ENCODE data around the gene FOXO6.

Gene FOXO6

DNA sequence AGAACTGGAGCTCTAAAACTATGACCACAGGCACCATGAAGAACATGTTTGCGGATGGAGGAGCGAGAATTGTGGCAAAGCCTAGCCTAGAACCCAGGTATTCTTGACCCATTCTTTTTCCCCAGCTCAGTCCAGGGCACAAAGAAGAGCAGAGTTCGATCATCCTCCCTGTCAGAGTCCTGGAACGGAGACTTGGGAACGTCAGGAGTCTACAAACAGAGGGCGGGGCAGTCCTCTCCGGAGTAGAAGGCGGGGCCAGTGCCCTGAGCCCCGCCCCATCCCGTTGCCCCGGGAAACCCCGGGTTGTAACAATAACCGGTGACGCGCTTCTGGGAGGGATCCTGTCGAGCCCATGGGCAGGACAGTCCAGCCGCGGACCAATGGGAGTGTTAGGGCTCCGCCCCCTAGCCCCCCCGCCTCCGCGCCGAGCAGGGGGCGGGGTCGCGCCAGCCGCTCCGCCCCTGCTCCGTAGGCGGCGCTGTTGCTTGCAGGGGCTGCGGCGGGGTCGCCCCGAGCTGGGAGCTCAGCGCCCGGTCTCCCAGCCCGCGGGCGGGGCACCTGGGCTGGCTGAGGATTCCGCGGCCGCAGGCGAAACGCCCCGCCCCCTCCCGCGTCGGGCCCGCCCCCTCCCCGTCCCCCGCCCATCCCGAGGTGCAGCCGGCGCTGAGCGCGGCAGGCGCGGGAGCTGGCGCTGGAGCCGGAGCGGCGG, at the start of gene FOXO6:
Gene FOXO6, plus strand, starts transcription at position 649 of the 709 bp plus-strand sequence.
- peak; percentile 98 for DNase-seq

DNA sequence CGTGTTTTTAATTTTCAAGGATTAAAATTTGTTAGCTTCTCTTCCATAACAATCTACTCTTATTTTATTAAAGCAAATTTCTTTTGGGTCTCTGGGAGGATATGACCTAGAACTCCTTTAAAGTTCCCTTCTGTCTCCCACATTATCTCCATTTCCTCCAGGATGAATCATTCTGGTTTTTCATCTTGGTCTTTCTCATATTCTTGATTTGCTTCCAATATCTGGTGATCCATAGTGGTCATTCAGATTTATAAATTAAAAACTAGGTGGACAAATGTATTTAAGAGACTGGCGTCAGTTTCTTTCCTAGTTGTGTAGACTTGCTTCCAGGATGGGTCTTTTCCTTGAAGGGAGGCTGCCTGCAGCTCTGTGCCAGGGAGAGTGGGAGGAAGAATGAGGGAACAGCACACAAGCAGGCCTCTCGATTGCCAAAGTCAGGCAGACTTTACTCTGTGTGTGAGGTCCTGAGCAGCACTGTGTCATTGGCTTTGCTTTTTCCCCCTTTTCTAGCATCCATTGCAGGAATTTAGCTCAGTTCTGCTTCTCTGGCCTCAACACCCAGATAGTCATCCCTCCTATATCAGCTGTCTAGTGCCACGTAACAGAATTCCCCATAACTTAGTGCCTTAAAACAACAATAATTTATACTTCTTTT, 48.1 kb upstream of the FOXO6 start:
- no peak for DNase-seq

DNA sequence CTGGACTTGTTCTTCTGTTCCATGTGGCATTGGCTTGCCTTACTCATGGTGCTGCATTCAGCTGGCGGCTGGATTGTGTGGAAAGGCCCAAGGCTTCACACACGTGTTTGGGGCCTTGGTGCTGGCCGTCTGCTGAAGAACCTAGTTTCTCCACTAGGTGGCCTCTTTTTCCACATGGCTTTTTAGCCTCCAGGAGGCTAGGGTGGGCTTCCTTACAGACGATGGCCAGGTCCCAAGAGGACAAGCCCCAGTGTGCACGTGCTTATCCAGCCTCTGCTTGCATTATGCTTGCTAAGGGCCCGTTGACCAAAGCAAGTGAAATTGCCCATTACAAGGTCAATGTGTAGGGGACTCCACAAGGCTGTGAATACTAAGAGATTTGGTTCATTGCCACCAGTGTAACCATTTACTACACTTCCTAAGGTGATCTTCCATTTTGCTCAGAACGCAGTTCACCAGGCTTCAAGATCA, 47.5 kb upstream of the FOXO6 start:
- no peak for DNase-seq

DNA sequence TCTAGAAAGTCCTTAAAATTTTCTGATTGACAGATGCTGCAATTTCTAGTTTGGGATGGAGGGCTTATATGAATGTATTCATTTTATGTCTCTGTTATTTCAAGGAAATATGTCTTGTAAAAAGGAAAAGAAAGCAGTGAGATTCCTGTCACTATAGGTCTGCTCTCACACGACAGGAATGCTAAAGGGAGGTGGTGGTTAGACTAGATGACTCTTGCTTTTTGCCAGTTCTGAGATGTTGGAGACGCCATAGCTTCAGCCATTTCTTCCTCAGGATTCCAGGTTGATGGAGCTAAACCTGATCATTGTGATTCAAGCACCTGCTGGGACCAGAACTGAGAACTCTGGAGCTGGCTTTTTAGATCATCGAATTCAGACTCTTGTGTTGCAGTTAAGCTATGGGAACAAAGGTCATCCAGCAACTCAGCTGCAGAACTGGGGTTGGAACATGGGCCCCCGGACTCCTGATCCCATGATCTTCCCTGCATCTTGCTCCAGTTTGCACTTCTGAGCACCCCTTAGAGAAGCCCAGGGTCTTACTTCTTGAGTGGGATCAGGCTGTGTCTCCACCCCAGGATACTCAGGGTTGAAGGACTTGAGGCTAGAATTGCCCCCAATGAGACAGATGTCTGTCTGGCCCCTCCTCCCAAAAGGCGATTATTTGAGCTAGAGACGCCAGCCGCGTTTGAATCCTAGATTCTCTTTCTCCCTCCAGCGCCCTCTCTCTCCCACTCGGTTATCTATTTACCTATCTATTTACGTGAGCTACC, 46.7 kb upstream of the FOXO6 start:
- DNase-seq, result no peak

DNA sequence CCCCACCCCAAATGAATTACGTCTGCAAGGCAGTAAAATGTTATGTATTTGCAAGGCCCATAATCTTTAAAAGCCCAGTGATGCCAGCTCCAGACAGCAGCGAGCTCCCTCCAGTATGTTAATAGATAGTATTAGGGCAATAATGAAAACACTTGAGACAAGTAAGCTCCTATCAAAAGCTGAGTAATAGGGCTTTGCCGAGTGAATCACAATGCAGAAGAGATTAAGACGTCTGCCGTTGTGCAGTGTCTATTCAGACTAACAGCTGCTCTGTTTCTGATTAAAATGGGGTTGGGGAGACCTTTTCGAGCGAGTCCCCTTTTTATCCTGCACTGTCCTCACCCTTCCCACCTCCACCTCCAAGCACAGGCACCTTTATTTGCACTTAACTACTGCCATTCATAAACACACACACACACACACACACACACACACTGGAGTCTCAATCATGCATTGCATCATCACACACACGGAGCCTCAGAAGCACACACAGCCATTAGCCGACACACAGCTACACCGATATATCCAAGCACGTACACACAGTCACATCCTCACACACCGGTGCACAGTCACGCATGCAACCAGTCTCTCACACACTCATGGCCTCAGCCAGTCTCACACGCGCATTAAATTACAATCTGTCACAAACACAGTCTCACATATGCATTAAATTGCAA, 46.0 kb upstream of the FOXO6 start:
- DNase-seq, result no peak

DNA sequence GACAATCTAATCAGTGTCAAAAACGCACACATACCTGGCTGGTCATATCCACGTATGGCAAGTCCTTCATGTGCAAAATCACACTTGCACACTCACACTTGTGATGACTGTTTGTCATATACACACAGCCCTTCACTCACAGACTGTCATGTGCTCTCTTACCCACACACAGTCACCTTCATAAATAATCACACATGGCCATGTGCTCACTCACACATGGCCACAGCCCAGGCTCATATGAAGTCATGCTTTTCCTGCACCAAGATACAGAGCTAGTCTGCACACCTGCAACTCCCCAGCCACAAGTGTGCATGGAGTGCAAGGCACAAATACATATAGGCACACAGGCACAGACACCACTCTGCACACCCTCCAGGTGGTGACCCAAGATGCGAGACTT, 45.4 kb upstream of the FOXO6 start:
- DNase-seq, result no peak

DNA sequence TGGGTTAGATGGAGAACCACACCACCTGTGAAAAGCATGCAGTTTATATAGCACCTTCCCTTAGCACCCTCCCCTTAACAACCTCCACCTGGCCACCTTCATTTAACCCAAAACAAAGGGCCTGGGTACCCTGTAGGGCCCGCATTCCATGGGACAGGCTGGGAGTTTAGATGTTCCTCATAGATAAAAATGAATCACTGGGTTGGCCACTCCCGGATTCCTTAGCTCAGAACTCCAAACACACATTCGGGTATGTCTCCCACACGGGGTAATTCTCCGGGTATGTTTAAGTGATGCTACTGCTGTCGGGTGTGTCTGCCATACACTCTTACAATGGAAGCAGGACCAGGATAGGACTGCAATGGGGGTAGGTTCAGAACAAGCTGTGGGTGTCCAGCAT, 43.9 kb upstream of the FOXO6 start:
- DNase-seq, result no peak

DNA sequence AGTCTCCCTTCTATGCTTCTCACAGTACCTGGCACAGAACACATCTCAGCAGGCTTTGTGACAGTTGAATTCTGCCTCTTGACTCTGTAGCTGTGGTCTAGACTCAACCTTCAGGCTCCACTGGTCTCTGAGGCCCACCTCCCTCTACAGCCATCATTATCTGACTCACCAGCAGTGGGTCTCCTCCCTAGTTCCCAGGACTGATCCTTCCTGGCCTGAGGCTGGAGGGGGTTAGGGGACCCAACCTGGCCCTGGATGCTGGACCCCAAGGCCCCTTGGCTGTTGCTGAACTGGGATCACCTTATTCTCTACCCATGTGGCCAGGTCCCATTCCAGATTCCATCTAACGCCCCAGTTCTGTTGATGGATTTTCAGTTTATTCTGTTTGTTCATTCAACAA, 43.1 kb upstream of the FOXO6 start:
- no peak for DNase-seq

DNA sequence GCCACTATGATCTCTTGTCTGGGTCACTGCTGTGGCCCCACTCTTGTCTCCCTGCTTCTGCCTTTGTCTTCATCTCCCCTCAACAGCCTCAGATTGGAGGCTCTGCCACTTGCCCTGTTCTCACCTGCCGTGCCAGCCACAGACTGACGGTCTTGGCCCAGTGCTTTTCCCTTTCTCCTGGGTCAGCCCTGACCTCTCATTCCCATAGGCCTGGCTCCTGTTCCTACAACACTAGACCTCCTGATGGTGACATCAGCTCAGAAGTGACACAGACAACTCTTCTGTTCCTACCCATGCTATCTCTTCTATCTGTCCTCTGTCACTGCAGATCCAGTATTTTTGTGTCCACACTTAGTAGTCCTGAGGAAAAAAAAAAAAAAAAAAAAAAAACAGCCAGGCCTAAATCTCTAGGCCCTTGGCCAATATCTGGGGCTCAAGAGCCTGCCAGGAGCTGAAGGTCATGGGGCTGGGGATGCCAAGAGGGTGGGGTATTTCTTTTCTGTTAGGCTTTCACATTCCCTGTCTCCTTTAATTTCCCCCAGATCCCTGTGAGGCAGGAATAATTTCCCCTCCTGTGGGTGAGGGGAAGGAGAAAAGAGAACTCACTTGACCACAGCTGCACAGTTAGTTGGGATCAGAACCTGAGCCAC, 42.0 kb upstream of the FOXO6 start:
- DNase-seq, result no peak

DNA sequence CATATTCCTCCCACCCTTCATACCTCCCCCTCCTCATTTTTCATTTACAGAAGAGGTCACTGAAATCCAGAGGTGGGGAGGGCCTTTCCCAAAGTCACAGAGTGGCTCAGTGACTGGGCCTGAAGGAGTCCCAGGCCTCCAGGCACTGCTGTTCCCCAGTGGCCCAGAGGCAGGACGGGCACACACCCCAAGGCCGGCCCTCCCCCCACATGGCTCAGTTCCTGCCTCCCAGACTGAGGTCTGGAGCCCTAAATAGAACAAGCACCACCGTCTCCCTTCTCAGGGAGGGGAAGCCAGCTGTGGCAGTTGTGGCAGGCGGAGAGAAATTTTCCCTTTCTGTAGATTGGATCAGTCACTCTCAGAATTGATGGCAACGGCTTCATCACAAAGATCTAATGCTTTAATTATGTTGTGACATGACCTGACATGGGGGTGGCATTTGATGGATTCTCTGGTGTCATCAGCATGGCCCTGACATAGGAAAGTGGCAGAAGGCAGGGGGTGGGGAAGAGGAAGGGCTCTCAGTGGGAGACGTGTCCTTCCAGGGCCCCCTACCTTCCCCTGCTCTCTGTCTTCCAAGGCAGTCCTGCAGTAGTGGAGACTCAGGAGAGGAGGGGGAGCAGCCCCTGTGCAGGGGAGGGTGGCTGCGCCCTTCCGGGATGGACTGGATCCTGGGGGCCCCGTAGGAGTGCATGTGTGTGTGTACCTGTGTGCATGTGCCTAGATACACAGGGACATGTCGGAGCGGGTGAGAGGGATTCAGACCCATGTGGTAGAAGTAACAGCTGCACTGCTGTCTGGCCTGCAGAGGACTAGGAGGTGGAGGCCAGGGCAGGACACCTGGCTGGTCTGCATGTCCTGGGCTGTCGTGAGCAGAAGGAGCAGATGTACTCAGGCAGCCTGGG, 41.2 kb upstream of the FOXO6 start:
- DNase-seq, result no peak

DNA sequence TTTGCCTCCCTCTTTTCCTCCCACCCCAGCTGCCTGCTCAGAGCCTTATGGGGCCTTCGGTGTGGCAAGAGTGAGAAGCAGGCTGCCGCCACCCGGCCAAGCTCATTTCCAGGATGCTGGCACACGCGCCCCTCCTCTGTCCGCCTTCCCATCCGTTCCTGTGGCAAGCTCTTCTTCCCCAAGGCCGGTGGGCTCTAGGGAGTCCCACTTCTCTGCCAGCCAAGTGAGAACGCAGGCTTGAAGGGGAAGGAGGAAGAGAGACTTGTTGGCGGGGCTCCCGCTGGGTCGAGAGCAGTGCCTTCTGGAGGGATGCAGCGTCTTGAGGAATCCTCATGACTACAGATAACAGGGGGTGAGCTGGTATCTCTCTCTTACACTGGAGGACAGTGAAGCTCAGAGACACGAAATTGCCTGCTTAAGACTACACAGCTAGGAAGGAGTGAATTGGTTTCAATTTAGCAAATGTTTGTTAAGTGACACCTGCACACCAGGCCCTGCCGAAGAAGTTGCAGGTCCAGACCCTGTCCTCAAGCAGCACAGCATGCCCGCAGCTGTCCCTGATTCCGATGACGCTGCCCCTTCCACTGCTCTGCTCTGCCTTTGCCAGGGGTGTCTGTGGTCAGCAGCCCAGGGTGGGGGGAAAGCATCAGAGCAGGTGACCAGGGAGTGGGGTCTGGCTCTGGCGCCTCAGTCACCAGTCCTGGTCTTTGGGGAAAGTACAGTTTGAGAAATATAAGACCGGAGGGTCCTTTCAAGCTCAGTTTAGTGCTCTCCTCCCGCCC, 40.1 kb upstream of the FOXO6 start:
- no peak for DNase-seq

DNA sequence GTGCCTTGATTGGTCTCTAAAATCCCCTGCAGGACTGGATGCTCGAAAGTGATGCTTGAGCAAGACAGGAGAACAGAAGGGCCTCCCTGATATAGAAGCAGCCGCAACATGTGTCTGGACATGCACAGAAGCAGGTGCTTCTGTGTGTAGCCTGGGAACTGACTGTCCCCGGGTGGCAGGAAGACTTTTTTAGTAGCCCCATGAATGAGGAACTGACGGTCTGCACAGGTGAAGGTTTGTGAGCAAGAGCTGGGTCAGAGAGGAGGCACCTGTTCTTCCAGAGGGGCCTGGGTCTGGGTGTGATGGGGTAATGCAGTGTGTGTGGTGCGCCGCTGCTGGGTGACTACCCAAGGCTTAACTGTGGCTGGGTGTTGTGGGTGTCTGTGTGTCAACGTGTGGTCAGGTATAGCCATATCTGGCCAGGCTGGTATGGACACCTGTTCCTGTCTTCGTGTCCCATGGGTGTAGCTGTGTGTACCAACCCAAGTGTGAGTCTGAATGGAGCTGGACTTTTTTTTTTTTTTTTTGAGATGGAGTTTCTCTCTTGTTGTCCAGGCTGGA, 39.1 kb upstream of the FOXO6 start:
- no peak for DNase-seq

DNA sequence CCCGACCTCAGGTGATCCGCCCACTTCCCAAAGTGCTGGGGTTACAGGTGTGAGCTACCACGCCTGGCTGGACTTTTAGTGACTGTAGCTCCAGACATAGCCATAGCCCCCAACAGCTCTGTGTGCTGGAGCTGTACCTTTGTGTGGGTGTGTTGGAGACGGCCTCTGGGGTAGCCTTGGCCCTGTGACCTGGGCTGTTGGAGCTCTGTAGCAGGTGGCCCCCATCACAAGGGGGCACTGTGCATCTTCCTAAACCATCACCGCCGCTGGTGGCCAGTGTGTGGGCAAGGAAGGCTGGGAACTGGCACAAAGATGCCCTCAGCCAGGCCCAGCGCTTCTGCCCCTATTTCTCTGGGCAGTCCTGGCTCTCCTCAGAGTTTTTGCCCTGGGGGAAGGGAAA, 38.4 kb upstream of the FOXO6 start:
- DNase-seq, result peak; percentile 35

DNA sequence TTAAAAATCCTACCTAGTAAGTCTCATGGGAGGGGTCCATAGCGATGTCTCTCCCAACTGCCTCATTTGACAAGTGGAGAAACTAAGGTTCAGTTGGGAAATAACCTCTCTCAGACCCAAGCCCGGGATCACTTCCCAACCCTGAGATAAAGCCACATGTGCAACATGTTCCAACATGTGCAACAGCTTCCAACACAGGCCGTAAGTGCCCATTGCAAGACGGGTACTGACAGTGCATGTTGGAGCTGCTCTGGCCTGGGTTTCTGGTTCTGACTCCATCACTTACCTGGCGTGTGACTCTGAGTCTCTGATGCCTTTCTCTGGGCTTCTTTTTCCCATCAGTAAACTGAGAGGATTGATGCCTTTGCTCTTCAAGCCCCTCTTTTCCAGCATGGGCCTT, 38.0 kb upstream of the FOXO6 start:
- no peak for DNase-seq

DNA sequence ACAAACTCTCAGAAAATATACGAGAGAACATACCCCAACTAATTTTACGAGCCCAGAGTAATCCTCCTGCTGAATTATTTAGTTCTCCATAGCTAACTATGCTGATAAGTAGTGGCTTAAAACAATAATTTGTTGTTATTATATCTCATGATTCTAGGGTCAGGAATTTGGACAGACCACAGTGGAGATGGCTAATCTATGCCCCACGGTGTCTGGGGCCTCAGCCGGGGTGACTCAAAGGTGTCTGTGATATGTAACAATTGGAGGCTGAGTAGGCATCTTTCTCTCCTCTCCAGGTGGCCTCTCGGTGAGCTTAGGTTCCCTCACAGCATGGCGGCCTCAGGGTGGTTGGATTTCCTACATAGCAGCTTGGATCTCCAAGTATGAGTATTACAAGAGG, 35.4 kb upstream of the FOXO6 start:
- no peak for DNase-seq

DNA sequence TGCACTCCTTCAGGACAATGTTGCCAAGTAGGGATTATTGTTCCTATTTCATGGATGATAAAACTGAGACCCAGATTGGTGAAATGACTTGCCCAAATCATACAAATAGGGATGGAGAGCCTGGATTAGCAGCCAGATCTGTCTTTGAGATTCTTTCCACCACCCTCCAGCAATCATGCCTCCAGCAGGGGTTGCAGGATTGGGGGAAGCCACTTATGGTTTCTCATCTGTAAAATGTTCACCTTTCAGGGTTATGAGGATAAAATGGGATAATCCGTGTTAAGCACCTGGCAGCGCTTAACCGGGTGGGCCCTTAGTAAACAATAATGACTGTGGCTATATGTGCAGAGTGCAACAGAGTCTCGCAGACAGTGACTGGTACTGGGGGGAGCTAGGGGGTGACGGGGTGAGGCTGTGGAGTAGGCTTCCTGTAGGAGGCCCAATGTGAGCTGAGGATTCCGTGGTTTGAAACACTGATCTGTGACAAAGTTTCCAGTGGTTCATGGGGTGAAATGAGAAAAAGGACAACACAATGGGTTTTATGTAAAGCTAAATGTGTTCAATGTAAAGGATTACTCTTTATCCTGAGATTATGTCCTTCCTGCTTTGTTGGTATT, 33.7 kb upstream of the FOXO6 start:
- no peak for DNase-seq

DNA sequence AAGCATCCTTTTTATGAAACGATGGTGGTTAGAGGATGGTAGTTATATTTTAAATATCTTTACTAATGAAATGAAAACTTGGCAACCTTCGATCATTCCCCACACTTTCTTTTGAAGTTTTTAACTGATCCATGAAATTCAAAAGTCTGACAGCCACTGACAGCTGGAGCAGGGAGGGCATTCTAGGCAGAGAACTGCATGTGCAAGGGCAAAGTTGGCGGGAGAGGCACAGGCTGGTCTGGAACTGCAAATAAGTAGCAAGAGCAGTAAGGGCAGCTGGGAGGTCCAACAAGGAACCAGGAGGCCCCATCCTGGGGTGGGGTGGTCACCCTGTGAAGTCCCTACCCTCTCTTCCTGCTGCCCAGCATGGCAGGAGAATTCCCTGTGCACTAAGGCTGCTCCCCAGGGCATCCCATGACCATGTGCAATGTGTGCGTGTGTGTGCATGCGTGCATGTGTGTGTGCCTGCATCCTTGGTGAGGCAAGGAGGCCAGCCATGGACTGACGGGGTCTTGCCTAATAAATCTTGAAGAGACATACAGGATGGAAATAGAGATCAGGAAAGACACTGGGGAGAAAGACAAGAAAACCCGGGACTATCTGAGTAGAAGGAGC, 33.1 kb upstream of the FOXO6 start:
- DNase-seq, result no peak

DNA sequence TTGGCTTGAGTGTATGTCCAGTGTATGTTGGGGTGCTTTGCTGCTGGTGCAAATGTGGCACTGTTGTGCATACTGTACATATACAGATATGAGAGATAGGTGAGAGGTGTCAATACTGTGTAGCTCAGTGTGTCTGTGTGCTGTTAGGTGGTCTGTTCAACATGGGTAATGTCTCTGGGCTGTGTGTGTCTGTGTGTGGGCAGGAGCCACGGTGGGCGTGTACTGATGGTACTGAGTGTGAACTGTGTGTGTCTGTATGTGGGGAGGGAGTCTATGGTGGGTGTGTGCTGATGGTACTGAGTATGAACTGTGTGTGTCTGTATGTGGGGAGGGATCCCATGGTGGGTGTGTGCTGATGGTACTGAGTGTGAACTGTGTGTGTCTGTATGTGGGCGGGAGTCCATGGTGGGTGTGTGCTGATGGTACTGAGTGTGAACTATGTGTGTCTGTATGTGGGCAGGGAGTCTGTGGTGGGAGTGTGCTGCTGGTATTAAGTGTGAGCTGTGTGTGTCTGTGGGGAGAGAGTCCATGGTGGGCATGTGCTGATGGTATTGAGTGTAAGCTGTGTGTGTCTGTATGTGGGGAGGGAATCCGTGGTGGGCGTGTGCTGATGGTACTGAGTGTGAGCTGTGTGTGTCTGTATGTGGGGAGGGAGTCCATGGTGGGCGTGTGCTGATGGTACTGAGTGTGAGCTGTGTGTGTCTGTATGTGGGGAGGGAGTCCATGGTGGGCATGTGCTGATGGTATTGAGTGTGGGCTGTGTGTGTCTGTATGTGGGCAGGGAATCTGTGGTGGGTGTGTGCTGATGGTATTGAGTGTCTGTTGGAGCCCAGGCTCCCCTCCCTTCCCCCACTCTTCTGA, 32.2 kb upstream of the FOXO6 start:
- no peak for DNase-seq

All from NCI-H526 treated with DMSO at 0.1 percent for 48 hours (cell line).